ENCODE data around the gene CCL13.

The CCL13 gene

GRCh38 chr17:34347063-34347462 is 9.2 kb upstream of the CCL13 start:
- no peak for TF ChIP-seq CTCF (IDR thresholded peaks at IDR 0.05)
- DNase-seq (ENCODE audit: low spot score): no peak

GRCh38 chr17:34349751-34350150 is 6.5 kb upstream of the CCL13 start:
- Histone ChIP-seq H3K4me3 (no peak overlapping the region), H3K27ac (no peak overlapping the region)
- DNase-seq (ENCODE audit: low spot score): no peak
- TF ChIP-seq CTCF (IDR thresholded peaks at IDR 0.05): no peak

More at GRCh38 chr17:34347063-34347462, 9.2 kb upstream of the CCL13 start:
- Histone ChIP-seq H3K27ac (no peak overlapping the region), H3K4me3 (no peak overlapping the region)

GRCh38 chr17:34351096-34351495 is 5.2 kb upstream of the CCL13 start:
- DNase-seq (ENCODE audit: low spot score): no peak
- no peak overlapping the region for H3K4me3 ChIP-seq
- TF ChIP-seq CTCF (IDR thresholded peaks at IDR 0.05): no peak
- H3K27ac ChIP-seq: peak overlapping the region in 1 of 2 donors; percentile 34

GRCh38 chr17:34352191-34352590 is 4.1 kb upstream of the CCL13 start:
- no peak for TF ChIP-seq CTCF (IDR thresholded peaks at IDR 0.05)
- Histone ChIP-seq H3K27ac (no peak overlapping the region), H3K4me3 (no peak overlapping the region)
- no peak for DNase-seq (ENCODE audit: low spot score)

- DNase-seq (ENCODE audit: low spot score): no peak
- Histone ChIP-seq H3K4me3 (no peak overlapping the region), H3K27ac (no peak overlapping the region)
- no peak for TF ChIP-seq CTCF (IDR thresholded peaks at IDR 0.05)
Measured at GRCh38 chr17:34354637-34355036, 1.6 kb upstream of the CCL13 start.

- no peak for TF ChIP-seq CTCF (IDR thresholded peaks at IDR 0.05)
- H3K4me3 ChIP-seq: no peak overlapping the region
- no peak overlapping the region for H3K27ac ChIP-seq
- DNase-seq (ENCODE audit: low spot score): no peak
Measured at GRCh38 chr17:34357398-34357797, 1.1 kb downstream of the CCL13 start.

GRCh38 chr17:34358631-34359030 is 2.4 kb downstream of the CCL13 start:
- H3K4me3 ChIP-seq: no peak overlapping the region
- no peak for DNase-seq (ENCODE audit: low spot score)
- no peak overlapping the region for H3K27ac ChIP-seq
- TF ChIP-seq CTCF (IDR thresholded peaks at IDR 0.05): no peak
